Esophagus squamous epithelium (tissue), 5 donors: Measurements from ENCODE around the gene VAV2. TPM values are rescaled to one million over a fixed set of nuclear protein-coding genes. Genes with fewer than 3 reads are reported as not detected.

ENCODE experiments used
- DNase-seq: peaks from one replicate; lab custom pipeline; 2025; lab: John Stamatoyannopoulos, UW
- H3K27ac ChIP-seq, 4 donors: fragments of 200-600 bp; sonication (generic); one replicate each; pipeline ENCODE4 v1.5.1; 2016 to 2019; ENCODE audit warnings: mild to moderate bottlenecking in 1 of 4
- H3K27me3 ChIP-seq, 4 donors: fragments of 200-600 bp; sonication (generic); 1 replicate in 3 of 4; 2 replicates in 1 of 4; pipeline versions ENCODE4 v1.5.1 to v1.6.0; 2017 to 2021; ENCODE audit warnings: antibody characterized with exemption in 1 of 4
- H3K36me3 ChIP-seq, 3 donors: fragments of 200-600 bp; sonication (generic); one replicate each; pipeline ENCODE4 v1.5.1; 2016 to 2019
- H3K4me1 ChIP-seq, 3 donors: fragments of 200-600 bp; sonication (generic); one replicate each; pipeline ENCODE4 v1.5.1; 2017 to 2019
- H3K4me3 ChIP-seq, 4 donors: fragments of 200-600 bp; sonication (generic); 1 replicate in 3 of 4; 2 replicates in 1 of 4; pipeline ENCODE4 v1.5.1; 2016 to 2019; ENCODE audit warnings: mild to moderate bottlenecking in 2 of 4, moderate library complexity in 1 of 4
- H3K9me3 ChIP-seq, 3 donors: fragments of 200-600 bp; sonication (generic); one replicate each; pipeline ENCODE4 v1.5.1; 2016 to 2019
- POLR2A ChIP-seq, 4 donors: fragments of 450-650 bp; IDR thresholded peaks; one replicate each; pipeline ENCODE4 v1.6.1; 2017; ENCODE audit warnings: antibody characterized with exemption in 4 of 4, mild to moderate bottlenecking in 4 of 4, moderate library complexity in 3 of 4
- WGBS, 2 donors: methylation state at CpG; one replicate each; pipeline ENCODE4 v1.1.5; 2018; 5-methylcytosine and 5-hydroxymethylcytosine counted together
- intact Hi-C: fragments of 100-400 bp; cut with DNase I; formaldehyde crosslinking; loops from one replicate; pipeline ENCODE4 v1.15.0; 2022
- total RNA-seq, 4 donors: library from RNA; depleted of rRNA; stranded (reverse); fragments of >200 nt; gene quantifications; one replicate each; pipeline ENCODE4 v1.1.0, GENCODE V29; 2016
- TF ChIP-seq, protein P1 (sequence below), 6 experiments: fragments of 450-650 bp in 4 of 6; fragments of 200-600 bp in 2 of 6; sonication (generic) in 2 of 6; IDR thresholded peaks; one replicate each; pipeline ENCODE4 v1.5.1; 2016 to 2019; ENCODE audit warnings: antibody characterized with exemption in 6 of 6, mild to moderate bottlenecking in 4 of 6, moderate library complexity in 4 of 6
- donor health status: DM: yes; HTN: yes; CAD: no.

Gene VAV2
- total RNA-seq, 4 donors from 2014 or later, result 3.8 to 7.6 (median 5.7) TPM

DNA sequence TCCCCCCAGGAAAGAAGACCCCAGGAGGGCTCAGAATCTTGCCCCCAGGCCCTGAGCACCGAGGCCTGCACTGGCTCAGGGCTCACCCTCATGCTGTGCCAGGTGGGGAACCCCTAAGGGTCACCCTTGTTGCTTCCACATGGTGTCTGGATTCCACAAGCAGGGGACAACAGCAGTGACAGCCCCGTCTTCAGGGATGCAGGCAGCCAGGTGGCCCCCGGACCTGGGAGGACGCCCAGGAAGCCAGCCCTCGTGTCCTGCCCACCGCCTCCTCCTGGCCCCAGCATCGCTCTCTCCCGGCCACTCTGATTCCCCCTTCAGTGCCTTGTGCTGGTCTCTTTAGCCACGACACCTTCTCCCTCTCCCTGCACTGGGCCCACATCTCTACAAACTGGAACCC, 194.0 kb downstream of the VAV2 start:
- Histone ChIP-seq H3K4me3 (no peak overlapping the region), H3K27ac (no peak overlapping the region), H3K9me3 (no peaks in the 10 kb centered on the region), H3K4me1 (peaks cover 0 to 4% (median 2%) of the 10 kb centered on the region in 3 donors), H3K27me3 (no peaks in the 10 kb centered on the region), H3K36me3 (peaks cover 0 to 6% (median 0%) of the 10 kb centered on the region in 3 donors)
- no peak for DNase-seq
- intact Hi-C loops, result no loop called here
- TF ChIP-seq, protein P1, sequence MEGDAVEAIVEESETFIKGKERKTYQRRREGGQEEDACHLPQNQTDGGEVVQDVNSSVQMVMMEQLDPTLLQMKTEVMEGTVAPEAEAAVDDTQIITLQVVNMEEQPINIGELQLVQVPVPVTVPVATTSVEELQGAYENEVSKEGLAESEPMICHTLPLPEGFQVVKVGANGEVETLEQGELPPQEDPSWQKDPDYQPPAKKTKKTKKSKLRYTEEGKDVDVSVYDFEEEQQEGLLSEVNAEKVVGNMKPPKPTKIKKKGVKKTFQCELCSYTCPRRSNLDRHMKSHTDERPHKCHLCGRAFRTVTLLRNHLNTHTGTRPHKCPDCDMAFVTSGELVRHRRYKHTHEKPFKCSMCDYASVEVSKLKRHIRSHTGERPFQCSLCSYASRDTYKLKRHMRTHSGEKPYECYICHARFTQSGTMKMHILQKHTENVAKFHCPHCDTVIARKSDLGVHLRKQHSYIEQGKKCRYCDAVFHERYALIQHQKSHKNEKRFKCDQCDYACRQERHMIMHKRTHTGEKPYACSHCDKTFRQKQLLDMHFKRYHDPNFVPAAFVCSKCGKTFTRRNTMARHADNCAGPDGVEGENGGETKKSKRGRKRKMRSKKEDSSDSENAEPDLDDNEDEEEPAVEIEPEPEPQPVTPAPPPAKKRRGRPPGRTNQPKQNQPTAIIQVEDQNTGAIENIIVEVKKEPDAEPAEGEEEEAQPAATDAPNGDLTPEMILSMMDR (IDR thresholded peaks at IDR 0.05), result no peak
- TF ChIP-seq POLR2A (IDR thresholded peaks at IDR 0.05), result no peak
- 83 to 93% methylated on average over 7 to 8 of the region's 9 CpGs for WGBS, 2 donors

DNA sequence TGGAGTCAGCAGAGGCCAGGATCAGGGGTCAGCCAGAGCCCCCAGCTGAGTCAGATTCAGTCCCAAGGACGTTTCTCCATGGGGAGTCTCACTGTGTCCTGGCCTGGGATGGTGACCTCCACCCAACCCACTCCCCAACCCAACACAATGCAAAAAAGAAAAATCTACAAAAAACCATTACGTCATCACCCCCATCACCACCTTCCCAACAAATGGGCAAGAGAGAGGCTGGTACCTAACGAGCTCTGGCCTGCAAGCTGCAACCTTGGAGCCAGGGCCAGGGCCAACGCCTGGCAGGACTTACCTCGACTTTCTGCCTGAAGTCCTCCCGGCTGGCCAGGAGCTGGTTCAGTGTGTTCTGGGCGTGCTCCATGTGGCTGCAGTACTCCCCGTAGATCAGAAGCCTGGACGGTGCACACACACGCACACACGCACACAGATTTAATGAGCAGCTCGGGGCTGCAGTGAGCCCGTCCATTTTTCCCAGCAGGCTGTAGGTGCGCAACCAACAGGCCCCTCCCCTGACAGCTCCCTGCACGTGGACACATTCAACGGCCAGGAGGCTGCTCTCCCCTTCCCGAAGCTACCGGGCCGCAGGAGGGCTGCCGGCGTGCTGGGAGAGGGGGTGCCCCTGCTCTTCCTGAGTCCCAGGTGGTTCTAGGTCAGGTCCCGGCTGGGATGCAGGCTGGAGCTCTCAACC, 194.6 kb downstream of the VAV2 start:
- H3K4me1 ChIP-seq, result peaks cover 0 to 10% (median 6%) of the 10 kb centered on the region in 3 donors
- no peaks in the 10 kb centered on the region for H3K9me3 ChIP-seq
- intact Hi-C loops, result no loop called here
- 73 to 80% methylated on average over 2 to 14 of the region's 22 CpGs for WGBS, 2 donors
- H3K27me3 ChIP-seq, result no peaks in the 10 kb centered on the region
- H3K4me3 ChIP-seq, result no peak overlapping the region
- peaks cover 0 to 6% (median 0%) of the 10 kb centered on the region in 3 donors for H3K36me3 ChIP-seq
- TF ChIP-seq POLR2A (IDR thresholded peaks at IDR 0.05), result no peak
- TF ChIP-seq, protein P1 (IDR thresholded peaks at IDR 0.05), result no peak
- DNase-seq, result no peak
- no peak overlapping the region for H3K27ac ChIP-seq

DNA sequence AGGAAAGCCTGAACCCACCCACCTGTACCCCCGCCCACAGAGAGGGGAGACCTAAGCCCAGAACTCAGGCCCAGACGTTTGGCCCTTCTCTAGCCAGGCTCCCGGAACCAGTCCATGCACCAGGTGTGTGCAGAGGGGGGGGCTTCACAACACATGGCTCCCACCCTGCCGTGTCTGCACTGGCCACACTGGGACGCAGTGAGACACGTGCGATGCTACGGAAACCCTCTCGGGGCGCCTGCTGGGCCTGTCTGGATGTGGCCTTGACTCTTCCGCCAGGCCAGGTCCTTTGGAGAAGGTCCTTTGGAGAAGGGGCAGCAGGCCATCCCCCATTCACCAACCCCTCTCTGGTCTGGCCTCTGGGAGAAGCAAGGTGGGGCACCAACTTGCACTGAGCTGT, 195.6 kb downstream of the VAV2 start:
- intact Hi-C loops, result no loop called here
- TF ChIP-seq, protein P1 (IDR thresholded peaks at IDR 0.05), result no peak
- no peak for TF ChIP-seq POLR2A (IDR thresholded peaks at IDR 0.05)
- Histone ChIP-seq H3K27me3 (no peaks in the 10 kb centered on the region), H3K27ac (no peak overlapping the region), H3K4me3 (no peak overlapping the region), H3K4me1 (peaks cover 0 to 12% (median 6%) of the 10 kb centered on the region in 3 donors), H3K9me3 (no peaks in the 10 kb centered on the region), H3K36me3 (peaks cover 0 to 6% (median 0%) of the 10 kb centered on the region in 3 donors)
- DNase-seq, result no peak
- WGBS, 2 donors, result 60 to 98% methylated on average over 1 to 7 of the region's 11 CpGs

- WGBS, 2 donors, result 59 to 68% methylated on average over 2 to 8 of the region's 8 CpGs
- Histone ChIP-seq H3K27me3 (no peaks in the 10 kb centered on the region), H3K4me1 (peaks cover 0 to 13% (median 6%) of the 10 kb centered on the region in 3 donors), H3K36me3 (peaks cover 0 to 20% (median 0%) of the 10 kb centered on the region in 3 donors), H3K4me3 (no peak overlapping the region), H3K27ac (no peak overlapping the region), H3K9me3 (no peaks in the 10 kb centered on the region)
- no peak for DNase-seq
- no peak for TF ChIP-seq POLR2A (IDR thresholded peaks at IDR 0.05)
- TF ChIP-seq, protein P1 (IDR thresholded peaks at IDR 0.05), result no peak
- intact Hi-C loops, result no loop called here
Observed at GRCh38 chr9:133795049-133795448, 197.1 kb downstream of the VAV2 start.

- DNase-seq, result no peak
- Histone ChIP-seq H3K27ac (no peak overlapping the region), H3K27me3 (no peaks in the 10 kb centered on the region), H3K4me3 (no peak overlapping the region), H3K36me3 (peaks cover 0 to 20% (median 0%) of the 10 kb centered on the region in 3 donors), H3K9me3 (no peaks in the 10 kb centered on the region), H3K4me1 (peaks cover 0 to 21% (median 6%) of the 10 kb centered on the region in 3 donors)
- intact Hi-C loops, result loop anchor here (5.0 kb wide), 1 partner anchor 198 kb away; the partner anchor contains the start of gene VAV2
- 63 to 88% methylated on average over 2 to 8 of the region's 27 CpGs for WGBS, 2 donors
- TF ChIP-seq POLR2A (IDR thresholded peaks at IDR 0.05), result no peak
- TF ChIP-seq, protein P1 (IDR thresholded peaks at IDR 0.05), result no peak
Observed at GRCh38 chr9:133794016-133794760, 197.9 kb downstream of the VAV2 start.
